AG04449 (cell line): Measurements from ENCODE around the gene FOXN3.

Source experiments
- CTCF ChIA-PET: fragments of 350-600 bp; formaldehyde crosslinking; extraction: SDS; loops from one replicate; lab custom pipeline; 2021; ENCODE audit warnings: antibody characterized with exemption; lab: Yijun Ruan, JAX
- POLR2A ChIA-PET: fragments of 400-600, 350-600 bp; formaldehyde crosslinking; extraction: SDS; loops from one replicate; lab custom pipeline; 2020; ENCODE audit warnings: antibody characterized with exemption, inconsistent platforms; lab: Yijun Ruan, JAX
- DNase-seq: peaks from one replicate; pipeline ENCODE4 v3.0.0-alpha.2; 2010; ENCODE audit warnings: low read depth, low spot score
- H3K4me3 ChIP-seq: 2 replicates; pipeline ENCODE4 v1.5.1; 2011; ENCODE audit warnings: low read depth, mild to moderate bottlenecking, control low read depth, low read length
- CTCF ChIP-seq: IDR thresholded peaks from one replicate; pipeline ENCODE4 v1.5.1; 2011; ENCODE audit warnings: mild to moderate bottlenecking, moderate library complexity, low read length, control low read depth, inconsistent platforms; ENCODE audit not compliant: insufficient read depth; ENCODE audit errors: missing control alignments

Gene FOXN3

DNA sequence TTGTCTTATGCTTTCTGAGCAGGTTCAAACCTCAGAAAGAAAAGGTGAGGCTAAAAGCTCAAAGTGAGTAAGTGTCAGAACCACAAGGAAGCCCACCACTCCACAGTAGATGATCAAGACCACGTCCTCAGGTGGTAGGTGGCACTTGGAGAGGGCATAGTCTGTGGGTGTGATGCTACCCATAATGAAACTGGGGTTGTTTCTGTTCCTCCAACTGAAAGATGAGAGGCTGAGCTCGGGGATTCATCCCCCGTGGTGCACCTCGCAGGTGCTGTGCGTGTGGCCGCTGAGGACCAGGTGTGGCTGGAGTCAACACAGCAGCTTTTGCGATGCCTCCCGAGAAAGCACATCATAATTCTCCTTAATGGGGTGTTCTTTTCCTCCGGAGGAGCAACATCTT lies 306.9 kb downstream of the FOXN3 start:
- no peak for TF ChIP-seq CTCF
- ChIA-PET CTCF (no interaction called here), POLR2A (no interaction called here)
- no peak for DNase-seq
- H3K4me3 ChIP-seq = no peak overlapping the region

- CTCF ChIA-PET = no interaction called here
- no peak for DNase-seq
- H3K4me3 ChIP-seq = no peak overlapping the region
- POLR2A ChIA-PET = no interaction called here
- no peak for TF ChIP-seq CTCF
Observed at GRCh38 chr14:89108608-89109007, 308.4 kb downstream of the FOXN3 start.

- no peak overlapping the region for H3K4me3 ChIP-seq
- ChIA-PET CTCF (interaction anchor here (1.1 kb wide), 1 partner anchor 9 kb away, joined by 3 read pairs; no protein-coding TSS in a partner anchor), POLR2A (no interaction called here)
- TF ChIP-seq CTCF = no peak
- DNase-seq = no peak
Observed at GRCh38 chr14:89107626-89108025, 309.4 kb downstream of the FOXN3 start.
